VCaP (cell line): ENCODE measurements around the gene CPT2.

ENCODE experiments used
- H3K27ac ChIP-seq: fragments of 450-650 bp; 2 replicates; pipeline ENCODE4 v1.5.1; 2017
- TF ChIP-seq, protein P1 (sequence below): fragments of 450-650 bp; conservative IDR thresholded peaks from 2 replicates; pipeline ENCODE4 v1.5.1; 2017; ENCODE audit warnings: mild to moderate bottlenecking, moderate library complexity

CPT2 gene

DNA sequence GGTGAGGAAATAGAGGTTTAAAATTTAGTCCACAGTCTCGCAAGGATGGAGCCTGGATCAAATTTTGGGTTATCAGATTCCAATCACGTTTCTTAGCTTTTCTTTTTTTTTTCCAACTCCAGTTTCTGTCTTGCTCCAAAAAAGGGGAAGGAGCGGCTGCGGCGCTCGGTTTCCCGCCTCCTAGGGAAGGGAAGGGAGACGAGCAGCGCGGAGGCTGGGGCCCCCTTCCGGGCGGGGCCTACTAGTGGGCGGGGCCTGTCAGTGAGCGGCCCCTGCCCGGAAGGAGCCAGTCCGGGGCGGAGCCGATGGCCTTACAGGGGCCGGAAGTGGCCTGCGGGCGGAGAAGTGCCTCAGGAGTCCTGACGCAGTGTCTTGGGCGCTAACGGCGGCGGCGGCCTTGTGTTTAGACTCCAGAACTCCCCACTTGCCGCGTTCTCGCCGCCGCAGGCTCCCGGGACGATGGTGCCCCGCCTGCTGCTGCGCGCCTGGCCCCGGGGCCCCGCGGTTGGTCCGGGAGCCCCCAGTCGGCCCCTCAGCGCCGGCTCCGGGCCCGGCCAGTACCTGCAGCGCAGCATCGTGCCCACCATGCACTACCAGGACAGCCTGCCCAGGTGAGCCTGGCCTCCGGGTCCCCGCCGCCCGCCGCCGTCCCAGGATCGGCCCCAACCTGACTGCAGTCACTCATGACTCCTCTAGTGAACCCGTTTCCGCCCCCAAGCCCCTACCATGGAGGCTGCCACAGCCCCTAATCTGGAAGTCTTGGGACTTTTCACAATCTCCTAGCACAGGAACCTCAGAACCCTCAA is at the start of gene CPT2:
TSS of gene CPT2 (plus strand) at position 340 of the 806 bp plus-strand sequence. CDS start at position 460, 120 bp downstream.
- peak within 1 kb of the TSS; percentile 89 for H3K27ac ChIP-seq
- TF ChIP-seq, protein P1, sequence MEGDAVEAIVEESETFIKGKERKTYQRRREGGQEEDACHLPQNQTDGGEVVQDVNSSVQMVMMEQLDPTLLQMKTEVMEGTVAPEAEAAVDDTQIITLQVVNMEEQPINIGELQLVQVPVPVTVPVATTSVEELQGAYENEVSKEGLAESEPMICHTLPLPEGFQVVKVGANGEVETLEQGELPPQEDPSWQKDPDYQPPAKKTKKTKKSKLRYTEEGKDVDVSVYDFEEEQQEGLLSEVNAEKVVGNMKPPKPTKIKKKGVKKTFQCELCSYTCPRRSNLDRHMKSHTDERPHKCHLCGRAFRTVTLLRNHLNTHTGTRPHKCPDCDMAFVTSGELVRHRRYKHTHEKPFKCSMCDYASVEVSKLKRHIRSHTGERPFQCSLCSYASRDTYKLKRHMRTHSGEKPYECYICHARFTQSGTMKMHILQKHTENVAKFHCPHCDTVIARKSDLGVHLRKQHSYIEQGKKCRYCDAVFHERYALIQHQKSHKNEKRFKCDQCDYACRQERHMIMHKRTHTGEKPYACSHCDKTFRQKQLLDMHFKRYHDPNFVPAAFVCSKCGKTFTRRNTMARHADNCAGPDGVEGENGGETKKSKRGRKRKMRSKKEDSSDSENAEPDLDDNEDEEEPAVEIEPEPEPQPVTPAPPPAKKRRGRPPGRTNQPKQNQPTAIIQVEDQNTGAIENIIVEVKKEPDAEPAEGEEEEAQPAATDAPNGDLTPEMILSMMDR: no peak

DNA sequence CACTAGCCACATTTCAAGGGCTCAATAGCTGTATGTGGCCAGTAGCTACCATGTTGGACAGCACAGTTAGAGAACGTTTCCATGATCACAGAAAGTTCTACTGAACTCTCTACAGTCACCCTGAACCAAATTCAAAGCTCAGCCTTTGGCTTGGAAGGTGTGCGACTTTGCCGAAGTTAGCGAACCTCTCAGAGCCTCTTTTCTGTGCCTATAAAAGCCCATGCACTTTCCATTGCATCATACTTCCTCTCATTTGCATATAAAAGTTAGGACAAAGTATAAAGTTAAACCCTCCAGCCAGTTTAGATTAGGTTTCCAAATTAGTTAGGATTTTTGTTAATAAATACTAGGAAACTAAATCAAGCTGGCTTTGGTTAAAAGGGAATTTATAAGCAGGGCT is 49.5 kb upstream of the CPT2 start:
- TF ChIP-seq, protein P1: no peak
- H3K27ac ChIP-seq: peak overlapping the region; percentile 84; the same call in 1 of the 2 replicates

DNA sequence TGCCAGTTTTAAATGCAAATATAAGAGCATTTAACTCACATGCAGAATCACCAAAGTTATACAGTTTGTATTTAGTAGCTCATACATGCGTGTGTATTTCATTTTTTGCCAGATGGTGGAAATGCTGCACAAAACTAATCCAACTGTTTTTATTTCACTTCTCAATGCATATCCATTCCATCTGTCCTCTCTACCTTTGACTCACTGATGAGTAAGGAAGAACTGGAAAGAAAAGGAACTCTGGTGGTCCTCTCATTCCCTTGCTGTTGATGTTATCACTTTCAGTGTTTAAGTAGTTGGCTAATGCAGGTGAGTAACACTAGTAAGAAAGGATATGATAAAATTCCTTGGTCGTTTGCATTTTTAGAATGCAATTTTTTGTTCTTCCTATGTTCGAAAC is 48.5 kb upstream of the CPT2 start:
- H3K27ac ChIP-seq: no peak overlapping the region
- TF ChIP-seq, protein P1: no peak

DNA sequence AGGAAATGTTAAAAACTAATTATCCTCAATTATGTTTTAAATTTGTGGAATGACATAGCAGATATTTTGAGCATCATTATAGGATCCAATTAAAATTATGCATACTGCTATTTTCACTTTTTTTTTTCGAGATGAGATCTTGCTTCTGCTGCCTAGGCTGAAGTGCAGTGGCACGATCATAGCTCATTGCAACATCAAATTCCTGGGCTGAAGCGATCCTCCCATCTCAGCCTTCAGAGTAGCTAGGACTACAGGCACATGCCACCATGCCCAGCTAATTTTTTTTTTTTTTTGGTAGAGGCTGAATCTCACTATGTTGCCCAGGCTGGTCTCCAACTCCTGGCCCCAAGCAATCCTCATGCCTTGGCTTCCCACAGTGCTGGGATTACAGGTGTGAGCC is 42.9 kb upstream of the CPT2 start:
- peak overlapping the region; percentile 53 for H3K27ac ChIP-seq
- TF ChIP-seq, protein P1: no peak

DNA sequence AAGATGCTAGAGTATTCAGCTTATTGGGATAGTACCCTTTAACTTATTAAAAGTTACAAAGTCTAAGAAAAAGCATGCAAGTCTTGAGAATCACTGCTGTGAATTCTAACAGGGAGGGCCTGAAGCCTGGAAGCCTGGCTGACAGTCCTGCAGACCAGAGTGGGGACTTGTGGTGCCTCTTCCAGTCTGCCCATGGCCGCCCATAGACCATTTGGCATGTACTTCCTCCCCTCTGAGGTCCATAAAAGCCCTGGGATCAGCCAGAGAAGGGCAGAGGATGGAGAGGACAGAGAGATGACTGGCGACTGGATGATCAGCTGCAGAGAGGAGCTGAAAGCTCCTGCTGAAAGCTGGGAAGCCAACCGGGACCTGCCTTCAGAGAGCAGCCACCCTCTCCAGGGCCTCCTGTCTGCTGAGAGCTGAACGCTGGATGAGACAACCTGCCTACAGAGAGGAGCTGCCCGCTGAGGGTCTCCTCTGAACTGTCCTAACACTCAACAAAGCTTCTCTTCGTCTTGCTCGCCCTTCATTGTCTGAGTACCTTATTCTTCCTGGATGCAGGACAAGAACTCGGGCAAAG is 41.7 kb upstream of the CPT2 start:
- TF ChIP-seq, protein P1: no peak
- peak overlapping the region; percentile 53; the same call in 1 of the 2 replicates for H3K27ac ChIP-seq

DNA sequence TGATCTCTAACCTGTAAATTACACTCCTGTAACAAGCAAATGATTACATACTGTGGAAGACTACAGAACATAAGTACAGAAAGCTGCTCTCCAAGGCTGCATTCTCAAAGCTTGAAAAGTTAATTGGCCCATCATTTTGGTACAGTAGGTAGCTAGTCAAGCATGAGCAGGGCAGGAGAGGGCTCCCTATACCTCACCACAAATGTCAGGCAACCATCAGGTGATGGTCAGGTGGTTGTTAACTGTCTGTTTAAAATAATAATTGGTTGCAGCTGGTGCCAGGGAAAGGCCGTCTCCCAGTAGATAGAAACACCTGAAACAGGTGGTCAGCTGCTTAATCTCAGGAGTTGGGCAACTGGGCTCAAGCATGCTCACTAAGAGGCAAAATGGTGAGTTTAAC is 41.1 kb upstream of the CPT2 start:
- TF ChIP-seq, protein P1: no peak
- peak overlapping the region; percentile 53; the same call in 1 of the 2 replicates for H3K27ac ChIP-seq

DNA sequence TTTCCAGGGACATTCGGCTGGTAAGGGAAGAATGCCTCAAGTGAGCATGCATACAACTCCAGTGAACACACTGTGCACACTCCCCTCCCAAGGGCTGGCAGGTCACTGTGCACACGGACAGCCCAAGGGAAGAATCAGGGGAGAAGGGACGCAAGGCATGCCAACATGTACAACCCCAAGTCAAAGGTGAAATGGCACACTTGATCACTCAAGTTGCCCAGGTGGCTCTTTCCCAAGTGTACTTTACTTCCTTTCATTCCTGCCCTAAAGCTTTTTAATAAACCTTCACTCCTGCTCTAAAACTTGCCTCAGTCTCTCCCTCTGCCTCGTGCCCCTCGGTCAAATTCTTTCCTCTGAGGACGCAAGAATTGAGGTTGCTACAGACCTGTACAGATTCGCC is 40.7 kb upstream of the CPT2 start:
- no peak overlapping the region; the same call in 1 of the 2 replicates for H3K27ac ChIP-seq
- TF ChIP-seq, protein P1: no peak
